H1 (cell line): ENCODE measurements around the gene IL31. TPM values are rescaled to one million over a fixed set of nuclear protein-coding genes. Genes with fewer than 3 reads are reported as not detected.

Experiments
- CTCF ChIA-PET: fragments of 300-600 bp; sonication (Branson Sonifier 250); formaldehyde crosslinking; loops from one replicate; lab custom pipeline; 2021; ENCODE audit not compliant: partially characterized antibody; lab: Charles Lee
- POLR2A ChIA-PET: fragments of 300-600 bp; sonication (Branson Sonifier 250); formaldehyde crosslinking; loops from one replicate; lab custom pipeline; 2021; ENCODE audit warnings: inconsistent platforms; ENCODE audit not compliant: partially characterized antibody; lab: Charles Lee
- DNase-seq, 2 experiments: peaks; one replicate each; pipeline versions ENCODE4 v3.0.0 to v3.0.0-alpha.2; 2010 to 2022; ENCODE audit warnings: low spot score in 2 of 2, low read depth in 1 of 2, mixed read lengths in 1 of 2
- FAIRE-seq: peaks from 2 replicates; lab custom pipeline; 2011; peaks lifted over from hg19 to GRCh38; lab: Jason Lieb, UNC
- H2AFZ ChIP-seq: 2 replicates; pipeline ENCODE4 v1.8.1; 2012; ENCODE audit warnings: low read length, inconsistent platforms
- H2AK5ac ChIP-seq: 2 replicates; pipeline ENCODE4 v1.6.1; 2013; ENCODE audit warnings: low read depth, low read length
- H2BK120ac ChIP-seq: replicated peaks from 2 replicates; pipeline ENCODE3; 2013; ENCODE audit warnings: low read depth, low read length, inconsistent platforms
- H2BK12ac ChIP-seq: 2 replicates; pipeline ENCODE4 v1.6.1; 2013; ENCODE audit warnings: low read depth, low read length
- H2BK15ac ChIP-seq: 2 replicates; pipeline ENCODE4 v1.6.1; 2013; ENCODE audit warnings: low read length
- H2BK20ac ChIP-seq: 2 replicates; pipeline ENCODE4 v1.6.1; 2013; ENCODE audit warnings: low read length
- H2BK5ac ChIP-seq: 2 replicates; pipeline ENCODE4 v1.6.1; 2013; ENCODE audit warnings: low read depth, low read length
- H3K14ac ChIP-seq: 2 replicates; pipeline ENCODE4 v1.6.1; 2013; ENCODE audit warnings: inconsistent platforms; ENCODE audit not compliant: insufficient read length
- H3K18ac ChIP-seq: 2 replicates; pipeline ENCODE4 v1.6.1; 2013; ENCODE audit warnings: low read length; ENCODE audit errors: extremely low read depth
- H3K23ac ChIP-seq: 2 replicates; pipeline ENCODE4 v1.6.1; 2013; ENCODE audit warnings: inconsistent platforms; ENCODE audit not compliant: insufficient read length
- H3K23me2 ChIP-seq: 2 replicates; pipeline ENCODE4 v1.6.1; 2013; ENCODE audit warnings: low read depth, low read length
- H3K27ac ChIP-seq: 2 replicates; pipeline ENCODE4 v1.6.1; 2011; ENCODE audit warnings: low read depth, low read length, inconsistent platforms
- H3K27me3 ChIP-seq, 4 experiments: replicated peaks in 1 of 4; 1 replicate in 1 of 4; 2 replicates in 3 of 4; pipeline versions ENCODE4 v1.6.1 to v1.8.1; 2011 to 2013; ENCODE audit warnings: low read length in 3 of 4, mild to moderate bottlenecking in 3 of 4, inconsistent platforms in 2 of 4, mixed read lengths in 2 of 4, moderate library complexity in 1 of 4; ENCODE audit not compliant: control insufficient read depth in 3 of 4, insufficient read depth in 3 of 4; ENCODE audit errors: extremely low read depth in 1 of 4
- H3K36me3 ChIP-seq, 4 experiments: 2 replicates each; pipeline versions ENCODE4 v1.6.1 to v1.8.1; 2011 to 2013; ENCODE audit warnings: mild to moderate bottlenecking in 4 of 4, low read length in 3 of 4, moderate library complexity in 2 of 4, control low read depth in 1 of 4, inconsistent platforms in 1 of 4; ENCODE audit not compliant: insufficient read depth in 4 of 4, control insufficient read depth in 2 of 4
- H3K4ac ChIP-seq: replicated peaks from 2 replicates; pipeline ENCODE3; 2013; ENCODE audit warnings: low read length, low read depth, mixed read lengths, inconsistent platforms; ENCODE audit not compliant: insufficient read length
- H3K4me1 ChIP-seq, 4 experiments: replicated peaks in 1 of 4; 1 replicate in 1 of 4; 2 replicates in 3 of 4; pipeline versions ENCODE4 v1.6.1 to v1.8.1; 2011 to 2013; ENCODE audit warnings: low read length in 3 of 4, inconsistent platforms in 2 of 4, mixed read lengths in 1 of 4; ENCODE audit not compliant: insufficient read depth in 4 of 4, control insufficient read depth in 3 of 4
- H3K4me2 ChIP-seq, 2 experiments: 2 replicates each; pipeline versions ENCODE4 v1.6.1 to v1.8.1; 2011 to 2013; ENCODE audit warnings: low read depth in 2 of 2, low read length in 2 of 2, control low read depth in 1 of 2, inconsistent platforms in 1 of 2, mild to moderate bottlenecking in 1 of 2; ENCODE audit not compliant: insufficient read depth in 1 of 2
- H3K4me3 ChIP-seq, 4 experiments: fragments of 200-600, 300-600 bp in 1 of 4; sonication (generic), shearing (Covaris generic), sonication (Bioruptor Twin) in 1 of 4; 2 replicates each; pipeline versions ENCODE4 v1.5.1 to v1.8.1; 2011 to 2016; ENCODE audit warnings: low read length in 4 of 4, low read depth in 3 of 4, control low read depth in 2 of 4, inconsistent platforms in 2 of 4, mild to moderate bottlenecking in 2 of 4, mixed read lengths in 1 of 4, moderate library complexity in 1 of 4; ENCODE audit not compliant: insufficient read depth in 2 of 4; ENCODE audit errors: extremely low read depth in 1 of 4
- H3K56ac ChIP-seq: replicated peaks from 2 replicates; pipeline ENCODE3; 2013; ENCODE audit warnings: low read depth, mild to moderate bottlenecking, mixed read lengths, low read length, inconsistent platforms; ENCODE audit not compliant: insufficient read length
- H3K79me1 ChIP-seq: 2 replicates; pipeline ENCODE4 v1.6.1; 2013; ENCODE audit warnings: low read depth, low read length, control low read depth
- H3K79me2 ChIP-seq, 2 experiments: 2 replicates each; pipeline versions ENCODE4 v1.6.1 to v1.8.1; 2012 to 2013; ENCODE audit warnings: low read length in 2 of 2, mild to moderate bottlenecking in 2 of 2, inconsistent platforms in 1 of 2; ENCODE audit not compliant: insufficient read depth in 2 of 2, control insufficient read depth in 1 of 2
- H3K9ac ChIP-seq, 4 experiments: replicated peaks in 1 of 4; 1 replicate in 1 of 4; 2 replicates in 3 of 4; pipeline versions ENCODE4 v1.6.1 to v1.8.1; 2011 to 2013; ENCODE audit warnings: low read depth in 3 of 4, low read length in 3 of 4, control low read depth in 2 of 4, mild to moderate bottlenecking in 2 of 4, moderate library complexity in 2 of 4, inconsistent platforms in 1 of 4; ENCODE audit errors: extremely low read depth in 1 of 4
- H3K9me3 ChIP-seq, 2 experiments: 2 replicates each; pipeline versions ENCODE4 v1.6.1 to v1.8.1; 2012 to 2013; ENCODE audit warnings: mild to moderate bottlenecking in 2 of 2, moderate library complexity in 2 of 2, control low read depth in 1 of 2, inconsistent platforms in 1 of 2, low read depth in 1 of 2, low read length in 1 of 2, mixed read lengths in 1 of 2; ENCODE audit not compliant: insufficient read depth in 2 of 2
- H4K20me1 ChIP-seq, 2 experiments: replicated peaks in 1 of 2; 2 replicates each; pipeline versions ENCODE3 to v1.8.1; 2011 to 2013; ENCODE audit warnings: inconsistent platforms in 2 of 2, low read length in 2 of 2, mild to moderate bottlenecking in 1 of 2; ENCODE audit not compliant: insufficient read depth in 2 of 2, control insufficient read depth in 1 of 2
- H4K5ac ChIP-seq: 2 replicates; pipeline ENCODE4 v1.6.1; 2013; ENCODE audit warnings: low read length, low read depth, mixed read lengths, inconsistent platforms; ENCODE audit not compliant: insufficient read length
- H4K8ac ChIP-seq: 2 replicates; pipeline ENCODE4 v1.8.0; 2013; ENCODE audit warnings: mild to moderate bottlenecking, moderate library complexity, low read length, inconsistent platforms; ENCODE audit not compliant: insufficient read depth; ENCODE audit errors: extremely low read depth
- H4K91ac ChIP-seq: replicated peaks from 2 replicates; pipeline ENCODE3; 2013; ENCODE audit warnings: low read length, mixed read lengths, inconsistent platforms; ENCODE audit not compliant: insufficient read length
- BRCA1 ChIP-seq: IDR thresholded peaks from 2 replicates; pipeline ENCODE4 v1.6.1; 2012; ENCODE audit warnings: low read depth, low read length, improper control_type of control experiment
- EZH2 ChIP-seq: fragments of 200-600 bp; sonication (generic); IDR thresholded peaks from 2 replicates; pipeline ENCODE4 v1.7.1; 2012; ENCODE audit warnings: low read depth, mild to moderate bottlenecking, moderate library complexity, low read length, inconsistent platforms; ENCODE audit not compliant: severe bottlenecking
- KDM4A ChIP-seq: IDR thresholded peaks from one replicate; pipeline ENCODE4 v1.7.1; 2012; ENCODE audit warnings: low read depth, mild to moderate bottlenecking, moderate library complexity, low read length, inconsistent platforms; ENCODE audit not compliant: severe bottlenecking
- SUZ12 ChIP-seq: fragments of 200-600 bp; sonication (generic); IDR thresholded peaks from 2 replicates; pipeline ENCODE4 v1.6.1; 2012; ENCODE audit warnings: mild to moderate bottlenecking, inconsistent platforms, low read length, moderate library complexity, mixed read lengths
- WGBS, 2 experiments: shearing (Covaris generic) in 1 of 2; methylation state at CpG; one replicate each; pipeline versions ENCODE4 v1.1.6 to v1.1.7; 2013 to 2015; ENCODE audit warnings: low lambda C conversion rate in 2 of 2, mixed read lengths in 2 of 2, inconsistent platforms in 1 of 2, low coverage in 1 of 2, missing lambda C conversion rate in 1 of 2; ENCODE audit not compliant: insufficient replicate concordance in 2 of 2, insufficient coverage in 1 of 2, insufficient read length in 1 of 2; ENCODE audit errors: extremely low coverage in 1 of 2, missing lambda C conversion rate in 1 of 2; 5-methylcytosine and 5-hydroxymethylcytosine counted together
- polyA plus RNA-seq, 7 experiments: library from polyadenylated mRNA; depleted of rRNA in 3 of 7; stranded (reverse) in 5 of 7; unstranded in 2 of 7; fragments of >200 nt in 5 of 7; fragments of 200-250 nt in 2 of 7; gene quantifications; 1 replicate in 5 of 7; 2 replicates in 1 of 7; 4 replicates in 1 of 7; pipeline versions ENCODE4 v1.2.1 to v1.2.3, GENCODE V29; 2011 to 2013; ENCODE audit warnings: missing spikeins in 2 of 7, mixed read lengths in 2 of 7
- total RNA-seq: library from RNA; stranded (reverse); fragmentation: NEBNext Ultra II Directional; extraction: Animal tissue kit (Norgen Biotek cat#: 25700); gene quantifications from 2 replicates; pipeline ENCODE4 v1.2.1, GENCODE V29; 2021

IL31 gene
- total and polyA plus RNA-seq, 2 of the 8 experiments (the other 6 are each of a cell fraction or from before 2014, with no cell fraction given), result not detected

DNA sequence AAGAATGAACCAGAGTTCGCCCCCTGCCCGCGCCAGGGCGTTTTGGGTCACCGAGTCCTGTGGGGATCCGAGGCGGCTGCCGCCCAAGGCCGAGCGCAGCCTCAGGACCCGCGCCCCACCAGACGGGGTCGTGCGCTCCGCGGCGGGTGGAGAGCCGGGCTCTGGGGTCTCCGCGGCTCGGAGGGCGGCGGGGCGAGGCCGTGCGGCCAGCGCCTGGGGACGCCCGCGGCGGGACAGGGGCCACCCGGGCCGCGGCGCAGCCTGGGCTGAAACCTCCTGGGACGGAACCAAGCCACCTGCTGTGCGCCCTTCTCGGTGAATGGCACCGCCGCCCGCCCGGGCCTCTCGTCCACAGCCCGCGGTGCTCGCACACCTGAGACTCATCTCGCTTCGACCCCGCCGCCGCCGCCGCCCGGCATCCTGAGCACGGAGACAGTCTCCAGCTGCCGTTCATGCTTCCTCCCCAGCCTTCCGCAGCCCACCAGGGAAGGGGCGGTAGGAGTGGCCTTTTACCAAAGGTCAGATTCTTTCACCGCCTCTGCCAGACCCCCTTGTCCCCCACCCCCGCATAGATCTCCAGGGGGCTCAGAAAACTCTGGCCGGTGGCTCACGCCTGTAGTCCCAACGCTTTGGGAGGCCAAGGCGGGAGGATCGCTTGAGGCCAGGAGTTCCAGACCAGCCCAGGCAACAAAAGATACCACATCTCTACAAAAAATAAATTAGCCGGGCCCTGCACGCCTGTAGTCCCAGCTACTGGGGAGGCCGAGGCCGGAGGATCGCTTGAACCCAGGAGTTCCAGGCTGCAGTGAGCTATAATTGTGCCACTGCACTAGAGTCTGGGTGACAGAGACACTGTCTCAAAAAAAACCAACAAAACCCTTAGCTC is 30.4 kb upstream of the IL31 start:
- Histone ChIP-seq H4K8ac (no peak overlapping the region; the same call in 1 of the 2 replicates), H3K36me3 (peaks cover 4 to 23% (median 17%) of the 10 kb centered on the region in 4 experiments; a peak in 7 of 8 replicates), H3K79me2 (no peaks in the 10 kb centered on the region), H3K79me1 (no peaks in the 10 kb centered on the region), H2AFZ (no peak overlapping the region; the same call in 1 of the 2 replicates), H3K23me2 (peaks cover 9% of the 10 kb centered on the region; the same call in 1 of the 2 replicates), H3K23ac (no peak overlapping the region), H3K4me3 (peak overlapping the region; percentile 29 to 74 (median 54)), H4K20me1 (peaks cover 12 to 19% of the 10 kb centered on the region in 2 experiments), H3K27ac (no peak overlapping the region), H3K4me2 (peak overlapping the region; percentile 60 to 98), H4K5ac (no peak overlapping the region), H3K4ac (no peak overlapping the region), H2AK5ac (no peak overlapping the region), H2BK12ac (no peak overlapping the region), H2BK15ac (no peak overlapping the region), H3K4me1 (peaks cover 0 to 10% (median 3%) of the 10 kb centered on the region in 4 experiments; a peak in 5 of 7 replicates), H2BK5ac (no peak overlapping the region), H2BK120ac (no peak overlapping the region), H3K14ac (no peak overlapping the region), H2BK20ac (no peak overlapping the region), H3K56ac (no peak overlapping the region), H3K18ac (no peak overlapping the region), H3K27me3 (peaks cover 9 to 44% (median 27%) of the 10 kb centered on the region in 4 experiments; a peak in 6 of 7 replicates), H3K9me3 (no peaks in the 10 kb centered on the region), H4K91ac (no peak overlapping the region), H3K9ac (no peak overlapping the region)
- peak in 1 of 2 experiments; percentile 63 for DNase-seq
- POLR2A ChIA-PET, result interaction anchor here (0.6 to 17.6 kb wide), 4 partner anchors 11 to 76 kb away, joined by 3 to 230 read pairs (median 5); partner anchors contain the start of gene DIABLO
- CTCF ChIA-PET, result interaction anchor here (0.8 to 4.1 kb wide), 6 partner anchors 10 to 73 kb away, joined by 3 to 21 read pairs (median 9); no protein-coding TSS in a partner anchor
- TF ChIP-seq KDM4A (peak; percentile 47), BRCA1 (no peak), EZH2 (peak; percentile 66), SUZ12 (peak; percentile 49; the same call in 1 of the 2 replicates)
- FAIRE-seq, result no peak
- 22% methylated on average over 45 of the region's 71 CpGs; no CpG with 5 or more reads in 1 of the 2 experiments for WGBS, 2 experiments
